ENCODE results near the gene HEMGN.
A peak's percentile ranks its signal among the peaks of the same experiment; 100 is the strongest.

Gene HEMGN

DNA sequence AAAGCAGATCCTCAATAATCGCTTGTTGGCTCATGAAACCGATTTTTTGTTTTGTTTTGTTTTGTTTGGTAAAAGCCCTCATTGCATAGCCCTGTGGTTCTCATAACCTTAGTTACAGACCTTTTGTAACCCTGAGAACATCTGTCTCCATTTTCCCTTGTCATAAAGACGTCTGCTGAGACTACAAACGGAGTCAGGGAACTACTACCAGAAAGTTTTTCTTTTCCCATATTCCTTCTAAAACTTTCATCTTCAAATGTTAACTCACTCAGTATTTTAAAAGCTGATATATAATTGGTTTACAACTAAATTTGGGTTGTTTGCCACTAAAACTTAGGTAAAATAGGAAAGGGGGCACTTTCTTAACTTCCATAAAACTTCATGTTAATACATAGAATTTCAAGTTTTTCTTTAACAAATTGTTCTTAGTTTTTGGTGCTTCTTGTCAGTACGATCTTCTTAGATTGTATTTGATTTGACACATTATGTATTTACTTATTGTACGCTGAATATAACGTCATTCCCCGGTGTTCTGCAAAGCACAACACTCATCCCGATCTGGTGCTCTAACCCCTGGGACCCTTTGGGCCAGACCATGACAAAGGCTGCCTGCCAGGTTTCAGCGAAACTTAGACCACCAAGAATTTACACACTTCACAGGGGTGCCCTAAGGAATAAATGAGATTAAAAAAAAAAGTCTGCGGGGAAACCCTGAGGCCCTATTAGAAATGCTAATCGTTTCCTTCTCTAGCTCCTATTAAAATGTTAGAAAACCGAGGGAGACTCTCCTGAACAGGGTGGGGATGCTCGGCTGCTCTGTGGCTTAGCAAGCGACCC, 44.1 kb upstream of the HEMGN start:
- Histone ChIP-seq H3K79me1 (ENCODE audit: low read depth, low read length) (peaks cover 5% of the 10 kb centered on the region), H3K9ac (ENCODE audit: low read depth, low read length, poor library complexity) (no peak overlapping the region), H3K4ac (ENCODE audit: low read length) (no peak overlapping the region), H2BK120ac (ENCODE audit: low read depth, low read length) (no peak overlapping the region), H3K18ac (ENCODE audit: low read length) (peak overlapping the region; percentile 93), H2BK15ac (ENCODE audit: low read length) (peak overlapping the region; percentile 38), H3K4me3 (ENCODE audit: low read length in 2 of 2) (peak overlapping the region; percentile 72 to 89), H3K4me2 (ENCODE audit: insufficient read depth, low read length, poor library complexity, severe bottlenecking) (peak overlapping the region; percentile 99), H3K27me3 (ENCODE audit: control insufficient read depth in 3 of 3, insufficient read depth in 3 of 3, low read depth in 1 of 3, low read length in 3 of 3) (peaks cover 0 to 38% (median 5%) of the 10 kb centered on the region in 3 experiments), H4K8ac (ENCODE audit: low read depth, low read length) (no peak overlapping the region), H2AFZ (ENCODE audit: low read length) (peak overlapping the region; percentile 98), H3K23ac (ENCODE audit: low read depth, low read length, poor library complexity) (no peak overlapping the region), H2BK5ac (ENCODE audit: low read length) (no peak overlapping the region), H3K27ac (replicated peaks; ENCODE audit: low read length) (no peak overlapping the region), H3K36me3 (replicated peaks in 1 of 2; ENCODE audit: control insufficient read depth in 2 of 2, insufficient read depth in 2 of 2, low read length in 2 of 2) (peaks cover 0 to 12% of the 10 kb centered on the region in 2 donors), H4K91ac (ENCODE audit: low read depth, low read length, poor library complexity) (no peak overlapping the region), H3K14ac (ENCODE audit: low read length) (peak overlapping the region; percentile 48), H3K9me3 (replicated peaks in 1 of 2; ENCODE audit: control insufficient read depth in 2 of 2, insufficient read depth in 1 of 2, low read depth in 1 of 2, low read length in 2 of 2) (peaks cover 0 to 4% of the 10 kb centered on the region in 2 donors), H2BK12ac (ENCODE audit: low read length) (no peak overlapping the region), H3K4me1 (ENCODE audit: control insufficient read depth in 2 of 2, insufficient read depth in 1 of 2, low read depth in 1 of 2, low read length in 2 of 2) (peaks cover 3 to 14% of the 10 kb centered on the region in 2 donors), H2AK5ac (ENCODE audit: low read depth, low read length) (peak overlapping the region; percentile 34)
- WGBS, 2 donors (ENCODE audit: extremely low coverage in 2 of 2, insufficient read length in 2 of 2, insufficient replicate concordance in 1 of 2), result no CpG with 5 or more reads among the region's 15 CpGs
- no peak for DNase-seq (ENCODE audit: low spot score)

- Histone ChIP-seq H3K79me1 (ENCODE audit: low read depth, low read length) (peaks cover 4% of the 10 kb centered on the region), H3K4me3 (ENCODE audit: low read length in 2 of 2) (no peak overlapping the region), H3K14ac (ENCODE audit: low read length) (no peak overlapping the region), H3K4me1 (ENCODE audit: control insufficient read depth in 2 of 2, insufficient read depth in 1 of 2, low read depth in 1 of 2, low read length in 2 of 2) (peaks cover 3 to 14% of the 10 kb centered on the region in 2 donors), H4K91ac (ENCODE audit: low read depth, low read length, poor library complexity) (no peak overlapping the region), H2AFZ (ENCODE audit: low read length) (peak overlapping the region; percentile 71), H3K4me2 (ENCODE audit: insufficient read depth, low read length, poor library complexity, severe bottlenecking) (no peak overlapping the region), H2BK15ac (ENCODE audit: low read length) (no peak overlapping the region), H3K27ac (replicated peaks; ENCODE audit: low read length) (no peak overlapping the region), H4K8ac (ENCODE audit: low read depth, low read length) (no peak overlapping the region), H3K4ac (ENCODE audit: low read length) (no peak overlapping the region), H3K18ac (ENCODE audit: low read length) (no peak overlapping the region), H3K27me3 (ENCODE audit: control insufficient read depth in 3 of 3, insufficient read depth in 3 of 3, low read depth in 1 of 3, low read length in 3 of 3) (peaks cover 0 to 38% (median 5%) of the 10 kb centered on the region in 3 experiments), H2BK120ac (ENCODE audit: low read depth, low read length) (no peak overlapping the region), H2AK5ac (ENCODE audit: low read depth, low read length) (no peak overlapping the region), H2BK12ac (ENCODE audit: low read length) (no peak overlapping the region), H3K9me3 (replicated peaks in 1 of 2; ENCODE audit: control insufficient read depth in 2 of 2, insufficient read depth in 1 of 2, low read depth in 1 of 2, low read length in 2 of 2) (peaks cover 0 to 4% of the 10 kb centered on the region in 2 donors), H3K36me3 (replicated peaks in 1 of 2; ENCODE audit: control insufficient read depth in 2 of 2, insufficient read depth in 2 of 2, low read length in 2 of 2) (peaks cover 0 to 7% of the 10 kb centered on the region in 2 donors), H3K9ac (ENCODE audit: low read depth, low read length, poor library complexity) (no peak overlapping the region), H3K23ac (ENCODE audit: low read depth, low read length, poor library complexity) (no peak overlapping the region), H2BK5ac (ENCODE audit: low read length) (no peak overlapping the region)
- DNase-seq (ENCODE audit: low spot score), result no peak
- no CpG with 5 or more reads among the region's 10 CpGs for WGBS, 2 donors (ENCODE audit: extremely low coverage in 2 of 2, insufficient read length in 2 of 2, insufficient replicate concordance in 1 of 2)
Observed at GRCh38 chr9:97980918-97981845, 43.2 kb upstream of the HEMGN start.

- no peak overlapping the region for H2BK15ac ChIP-seq (ENCODE audit: low read length)
- H3K4ac ChIP-seq (ENCODE audit: low read length), result no peak overlapping the region
- no peak overlapping the region for H2BK12ac ChIP-seq (ENCODE audit: low read length)
- no peak overlapping the region for H3K23ac ChIP-seq (ENCODE audit: low read depth, low read length, poor library complexity)
- no peak overlapping the region for H3K4me2 ChIP-seq (ENCODE audit: insufficient read depth, low read length, poor library complexity, severe bottlenecking)
- H3K4me1 ChIP-seq (ENCODE audit: control insufficient read depth in 2 of 2, insufficient read depth in 1 of 2, low read depth in 1 of 2, low read length in 2 of 2), result peaks cover 3 to 14% of the 10 kb centered on the region in 2 donors
- no peak overlapping the region for H3K27ac ChIP-seq (replicated peaks; ENCODE audit: low read length)
- H3K9ac ChIP-seq (ENCODE audit: low read depth, low read length, poor library complexity), result no peak overlapping the region
- H4K8ac ChIP-seq (ENCODE audit: low read depth, low read length), result no peak overlapping the region
- no peak overlapping the region for H3K18ac ChIP-seq (ENCODE audit: low read length)
- no peak overlapping the region for H4K91ac ChIP-seq (ENCODE audit: low read depth, low read length, poor library complexity)
- H3K9me3 ChIP-seq (replicated peaks in 1 of 2; ENCODE audit: control insufficient read depth in 2 of 2, insufficient read depth in 1 of 2, low read depth in 1 of 2, low read length in 2 of 2), result peaks cover 0 to 3% of the 10 kb centered on the region in 2 donors
- H3K27me3 ChIP-seq (ENCODE audit: control insufficient read depth in 3 of 3, insufficient read depth in 3 of 3, low read depth in 1 of 3, low read length in 3 of 3), result peaks cover 0 to 38% (median 5%) of the 10 kb centered on the region in 3 experiments
- peak overlapping the region; percentile 71 for H2AFZ ChIP-seq (ENCODE audit: low read length)
- no peak overlapping the region for H2BK120ac ChIP-seq (ENCODE audit: low read depth, low read length)
- no peak overlapping the region for H3K4me3 ChIP-seq (ENCODE audit: low read length in 2 of 2)
- no peak overlapping the region for H2AK5ac ChIP-seq (ENCODE audit: low read depth, low read length)
- no CpG with 5 or more reads among the region's 4 CpGs for WGBS, 2 donors (ENCODE audit: extremely low coverage in 2 of 2, insufficient read length in 2 of 2, insufficient replicate concordance in 1 of 2)
- peaks cover 0 to 2% of the 10 kb centered on the region in 2 donors for H3K36me3 ChIP-seq (replicated peaks in 1 of 2; ENCODE audit: control insufficient read depth in 2 of 2, insufficient read depth in 2 of 2, low read length in 2 of 2)
- DNase-seq (ENCODE audit: low spot score), result no peak
- peaks cover 2% of the 10 kb centered on the region for H3K79me1 ChIP-seq (ENCODE audit: low read depth, low read length)
- no peak overlapping the region for H3K14ac ChIP-seq (ENCODE audit: low read length)
- H2BK5ac ChIP-seq (ENCODE audit: low read length), result no peak overlapping the region
Observed at GRCh38 chr9:97980479-97980803, 42.5 kb upstream of the HEMGN start.
